Heart right ventricle (tissue), 16 donors: ENCODE data around the gene SNCA. TPM values are rescaled to one million over a fixed set of nuclear protein-coding genes. Genes with fewer than 3 reads are reported as not detected.

ENCODE experiments used
- ATAC-seq, 8 donors: fragments of 200-7000 bp; cut with Tn5 transposase; one replicate each; pipeline ENCODE4 v1.9.1; 2020; ENCODE audit warnings: mild to moderate bottlenecking in 8 of 8, moderate library complexity in 8 of 8, moderate number of reproducible peaks in 1 of 8
- DNase-seq, 2 donors: peaks; one replicate each; pipeline ENCODE4 v3.0.0-alpha.2; 2020
- H3K27ac ChIP-seq, 10 donors: fragments of 200-600 bp; sonication (generic) in 2 of 10; one replicate each; pipeline versions ENCODE4 v1.5.0 to v1.8.0; 2020 to 2022; ENCODE audit warnings: mild to moderate bottlenecking in 3 of 10
- H3K27me3 ChIP-seq, 7 donors: fragments of 200-600 bp; one replicate each; pipeline ENCODE4 v1.8.0; 2021 to 2022; ENCODE audit warnings: mild to moderate bottlenecking in 2 of 7
- H3K36me3 ChIP-seq, 9 donors: fragments of 200-600 bp; sonication (generic) in 1 of 9; one replicate each; pipeline versions ENCODE4 v1.5.0 to v1.8.0; 2020 to 2022; ENCODE audit warnings: mild to moderate bottlenecking in 2 of 9
- H3K4me1 ChIP-seq, 9 donors: fragments of 200-600 bp; sonication (generic) in 1 of 9; one replicate each; pipeline versions ENCODE4 v1.5.0 to v1.8.0; 2020 to 2022; ENCODE audit warnings: mild to moderate bottlenecking in 4 of 9
- H3K4me3 ChIP-seq, 10 donors: fragments of 200-600 bp; sonication (generic) in 2 of 10; one replicate each; pipeline versions ENCODE4 v1.5.0 to v1.8.0; 2020 to 2022; ENCODE audit warnings: mild to moderate bottlenecking in 7 of 10, moderate library complexity in 2 of 10
- H3K9me3 ChIP-seq, 11 donors: fragments of 200-600 bp in 10 of 11; sonication (generic) in 2 of 11; one replicate each; pipeline versions ENCODE4 v1.5.0 to v1.8.0; 2013 to 2022; ENCODE audit warnings: mild to moderate bottlenecking in 2 of 11, control low read depth in 1 of 11, moderate library complexity in 1 of 11
- CTCF ChIP-seq, 9 donors: fragments of 200-600 bp; sonication (generic) in 2 of 9; IDR thresholded peaks; one replicate each; pipeline versions ENCODE4 v1.5.0 to v1.8.0; 2021 to 2022; ENCODE audit warnings: antibody characterized with exemption in 9 of 9, mild to moderate bottlenecking in 5 of 9, moderate library complexity in 1 of 9
- WGBS, 2 donors: extraction: QIAGEN DNeasy Blood & Tissue Kit; methylation state at CpG; one replicate each; pipeline ENCODE4 v1.1.7; 2013; ENCODE audit warnings: inconsistent platforms in 1 of 2; 5-methylcytosine and 5-hydroxymethylcytosine counted together
- intact Hi-C, 10 donors: fragments of 100-400 bp; cut with DNase I; formaldehyde crosslinking; loops; one replicate each; pipeline versions ENCODE4 v1.11.1 to v1.14.2; 2022
- polyA plus RNA-seq, 2 donors: library from polyadenylated mRNA; stranded (reverse); fragments of 200-250 nt; gene quantifications; one replicate each; pipeline ENCODE4 v1.2.3, GENCODE V29; 2013
- total RNA-seq, 10 donors: library from RNA; stranded (reverse); fragmentation: NEBNext Ultra II Directional in 3 of 10; extraction: Animal tissue kit (Norgen Biotek cat#: 25700) in 3 of 10; gene quantifications; one replicate each; pipeline versions ENCODE4 v1.2.1 to v1.2.4, GENCODE V29; 2021 to 2023
- donor health status: Arrhythmogenic right ventricular cardiomyopathy.
- donor health status: ischemic (EF 13 %, LVEDD 7.1; RV severe dilation, severe dysfunction).
- donor health status: healthy with polysubstance abuse.
- donor health status: DM: no; HTN: yes; CAD: no.
- donor health status: DM: no; HTN: no; CAD: no.
- donor health status: ischemic (EF 25% LVEDD 6.9; RV normal size, moderate dysfunction).
- donor health status: ischemic (EF 25% LVEDD 5.7; RV mildly dilated, moderate dysfunction).
- donor health status: healthy.
- donor health status: DM: yes; HTN: yes; CAD: no.
- donor health status: Ischemic cardiomyopathy.
- donor health status: ischemic (EF 35%, LVEDD 5.7; RV mildly dilated, moderate dysfunction).
- donor health status: nonischemic (EF 11% LVEDD 7.7; RV severe dilation, severe dysfunction).
- donor health status: DM: yes; HTN: yes; CAD: no.
- donor health status: PGD.
- donor health status: ischemic (EF 29% LVEDD 5.4; RV normal size, mild dysfunction).
- donor health status: nonischemic (EF 23%, LVEDD 6.1; RV moderate dilation, normal function).

The SNCA gene
- total and polyA plus RNA-seq, 12 donors: 1.8 to 29.8 (median 3.2) TPM

DNA sequence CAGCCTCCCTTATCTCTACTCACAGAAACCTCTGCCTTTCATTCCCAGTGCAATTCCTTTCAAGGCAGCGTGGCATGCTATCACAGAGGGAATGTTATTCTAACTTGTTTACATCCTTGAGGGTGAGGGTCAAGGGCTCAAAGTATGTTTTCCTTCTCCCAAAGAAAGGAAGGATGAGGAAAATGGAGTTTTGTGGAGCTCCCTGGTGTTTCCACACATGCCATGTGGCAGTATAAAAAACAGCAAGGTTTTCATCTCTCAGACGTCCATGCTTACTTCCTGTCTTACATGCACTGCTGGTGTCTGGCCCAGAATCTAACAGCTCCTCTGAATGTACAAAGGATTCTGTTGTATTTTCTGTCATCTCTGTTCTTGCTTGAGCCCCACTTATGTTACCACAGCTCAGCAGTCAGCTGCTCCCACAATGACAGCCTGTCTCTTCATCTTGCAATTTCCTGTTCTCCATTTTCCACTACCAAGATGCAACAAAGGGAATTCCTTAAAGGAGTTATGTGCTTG lies 128.0 kb downstream of the SNCA start:
- H3K9me3 ChIP-seq: no peaks in the 10 kb centered on the region
- no peak overlapping the region for H3K27ac ChIP-seq
- peak in 4 of 8 donors; percentile 14 to 57 (median 44) for ATAC-seq
- no peak for DNase-seq
- TF ChIP-seq CTCF (IDR thresholded peaks at IDR 0.05): no peak
- no peaks in the 10 kb centered on the region for H3K27me3 ChIP-seq
- 16 to 34% methylated on average over 2 of the region's 2 CpGs for WGBS, 2 donors
- no peak overlapping the region for H3K4me3 ChIP-seq
- intact Hi-C loops: no loop called here
- peaks cover 0 to 7% (median 0%) of the 10 kb centered on the region in 9 donors for H3K4me1 ChIP-seq
- H3K36me3 ChIP-seq: no peaks in the 10 kb centered on the region

GRCh38 chr4:89707467-89707866 lies 129.5 kb downstream of the SNCA start:
- no peak overlapping the region for H3K27ac ChIP-seq
- H3K36me3 ChIP-seq: no peaks in the 10 kb centered on the region
- intact Hi-C loops: no loop called here
- no peaks in the 10 kb centered on the region for H3K9me3 ChIP-seq
- no peak for ATAC-seq
- no peak overlapping the region for H3K4me3 ChIP-seq
- H3K27me3 ChIP-seq: no peaks in the 10 kb centered on the region
- DNase-seq: no peak
- TF ChIP-seq CTCF (IDR thresholded peaks at IDR 0.05): no peak
- peaks cover 0 to 7% (median 0%) of the 10 kb centered on the region in 9 donors for H3K4me1 ChIP-seq
- 89 to 92% methylated on average over 5 of the region's 5 CpGs for WGBS, 2 donors

DNA sequence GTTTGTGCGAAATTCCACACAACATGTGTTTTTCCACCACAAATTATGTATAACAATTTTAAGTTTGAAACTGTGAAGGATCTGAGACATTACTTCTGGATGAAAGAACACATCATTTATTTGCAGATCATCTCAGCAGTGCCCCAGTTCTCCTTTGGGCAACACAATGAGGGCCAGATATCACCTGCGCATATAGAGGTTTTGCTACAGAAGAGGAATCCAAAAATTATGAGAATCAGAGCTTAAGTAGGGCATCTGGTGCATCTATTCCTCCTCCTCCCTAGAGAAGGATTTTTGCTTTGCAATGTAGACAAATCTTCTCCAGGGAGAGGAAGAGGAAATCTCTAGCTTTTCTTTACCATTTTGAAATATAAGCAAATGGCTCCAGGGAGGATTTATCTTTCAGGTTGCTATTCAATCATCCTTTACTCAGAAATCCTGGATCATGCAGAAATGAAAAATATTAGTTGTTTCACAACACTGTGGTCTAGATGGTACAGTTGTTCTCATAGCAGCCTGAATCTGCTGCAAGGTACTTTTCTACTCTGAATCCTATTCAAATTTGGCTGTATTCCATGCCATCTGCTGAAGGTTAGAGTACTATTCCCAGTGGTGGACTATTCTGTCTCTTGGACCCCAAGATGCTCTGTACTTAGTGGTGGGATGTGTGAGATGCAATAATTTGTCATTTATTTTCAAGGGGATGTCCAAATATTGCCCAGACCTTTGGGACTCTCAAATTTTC lies 132.1 kb downstream of the SNCA start:
- Histone ChIP-seq H3K27ac (no peak overlapping the region), H3K36me3 (no peaks in the 10 kb centered on the region), H3K27me3 (no peaks in the 10 kb centered on the region), H3K9me3 (no peaks in the 10 kb centered on the region), H3K4me1 (peaks cover 0 to 7% (median 0%) of the 10 kb centered on the region in 9 donors), H3K4me3 (no peak overlapping the region)
- TF ChIP-seq CTCF (IDR thresholded peaks at IDR 0.05): no peak
- WGBS, 2 donors: 91 to 93% methylated on average over 2 of the region's 2 CpGs
- intact Hi-C loops: no loop called here
- no peak for ATAC-seq
- DNase-seq: no peak

GRCh38 chr4:89703829-89704590 lies 133.0 kb downstream of the SNCA start:
- Histone ChIP-seq H3K4me3 (no peak overlapping the region), H3K9me3 (no peaks in the 10 kb centered on the region), H3K4me1 (peaks cover 0 to 7% (median 0%) of the 10 kb centered on the region in 9 donors), H3K27ac (no peak overlapping the region), H3K27me3 (no peaks in the 10 kb centered on the region), H3K36me3 (no peaks in the 10 kb centered on the region)
- TF ChIP-seq CTCF (IDR thresholded peaks at IDR 0.05): no peak
- DNase-seq (no peak), ATAC-seq (no peak)
- 84 to 85% methylated on average over 6 of the region's 6 CpGs for WGBS, 2 donors
- intact Hi-C loops: no loop called here
